D341Med (cell line): ENCODE results near the gene TOPORS.

Experiments used
- DNase-seq: peaks from one replicate; pipeline ENCODE4 v3.0.0; 2012; ENCODE audit warnings: low spot score

TOPORS gene

GRCh38 chr9:32502464-32502863, 49.9 kb downstream of the TOPORS start:
- DNase-seq = no peak

GRCh38 chr9:32501868-32502267, 50.5 kb downstream of the TOPORS start:
- DNase-seq = no peak

- no peak for DNase-seq
These were observed 51.6 kb downstream of the TOPORS start for GRCh38 chr9:32500768-32501167.

GRCh38 chr9:32497921-32498320, 54.5 kb downstream of the TOPORS start:
- no peak for DNase-seq

GRCh38 chr9:32490601-32491000, 61.8 kb downstream of the TOPORS start:
- no peak for DNase-seq
